ENCODE data around the gene SP3.
A peak's percentile ranks its signal among the peaks of the same experiment; 100 is the strongest.

SP3 gene

DNA sequence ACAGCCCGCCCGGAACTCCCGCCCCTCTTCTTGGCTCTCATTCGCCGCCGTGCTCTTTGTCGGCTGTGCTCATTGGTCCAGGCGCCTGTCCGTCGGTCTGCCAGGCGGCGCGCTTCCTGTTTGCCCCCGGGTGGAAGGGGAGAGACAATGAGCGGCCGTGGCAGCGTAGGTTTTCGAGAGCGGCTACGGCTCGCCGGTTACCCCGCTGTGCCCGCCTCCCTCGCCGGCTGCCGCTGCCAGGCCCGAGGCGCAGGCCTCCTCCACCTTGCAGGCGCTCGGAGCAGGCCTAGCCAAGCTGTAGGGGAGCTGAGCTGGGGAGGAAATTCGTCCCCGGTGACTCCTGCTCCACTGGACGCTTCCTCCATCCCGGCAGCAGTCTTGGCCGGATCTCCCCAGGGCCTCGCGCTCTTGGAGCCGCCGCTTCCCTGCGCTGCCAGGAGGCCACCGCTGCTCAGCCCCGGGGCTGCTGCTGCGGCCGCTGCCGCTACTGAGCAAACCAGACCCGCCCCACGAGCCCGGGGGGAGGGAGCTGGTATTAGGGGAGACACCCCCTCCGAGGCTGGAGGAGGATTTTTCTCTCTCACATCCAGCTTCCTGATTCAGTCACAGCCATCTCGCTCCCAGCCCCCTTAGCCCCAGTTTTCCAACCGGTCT lies at the start of gene SP3:
Gene SP3 (minus strand): TSS at position 2 of the 654 bp plus-strand sequence. CDS start 202 bp downstream, outside the sequence.
- DNase-seq: peak; percentile 97

DNA sequence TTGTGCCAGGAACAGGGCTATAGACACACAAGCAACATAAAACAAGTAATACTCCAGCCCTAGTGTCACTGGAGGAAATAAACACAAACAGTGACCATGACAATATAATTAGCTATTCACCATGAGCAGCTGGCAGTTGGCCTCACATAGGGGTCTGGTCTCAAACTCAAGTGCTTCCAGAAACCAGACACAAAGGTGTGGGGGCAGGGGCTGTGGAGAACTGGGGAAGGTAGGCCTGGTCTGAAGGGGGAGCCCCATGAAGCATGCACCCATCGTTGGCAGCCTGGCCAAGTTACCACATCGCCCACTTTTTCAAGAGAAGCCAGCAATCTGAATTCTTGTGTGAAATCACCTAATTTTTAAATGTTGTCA lies 49.5 kb upstream of the SP3 start:
- DNase-seq: no peak

- no peak for DNase-seq
Measured at GRCh38 chr2:174014011-174014698, 49.0 kb upstream of the SP3 start.

GRCh38 chr2:174013315-174013751 lies 48.2 kb upstream of the SP3 start:
- DNase-seq: no peak

GRCh38 chr2:174012347-174013314 lies 47.5 kb upstream of the SP3 start:
- peak; percentile 40 for DNase-seq

DNA sequence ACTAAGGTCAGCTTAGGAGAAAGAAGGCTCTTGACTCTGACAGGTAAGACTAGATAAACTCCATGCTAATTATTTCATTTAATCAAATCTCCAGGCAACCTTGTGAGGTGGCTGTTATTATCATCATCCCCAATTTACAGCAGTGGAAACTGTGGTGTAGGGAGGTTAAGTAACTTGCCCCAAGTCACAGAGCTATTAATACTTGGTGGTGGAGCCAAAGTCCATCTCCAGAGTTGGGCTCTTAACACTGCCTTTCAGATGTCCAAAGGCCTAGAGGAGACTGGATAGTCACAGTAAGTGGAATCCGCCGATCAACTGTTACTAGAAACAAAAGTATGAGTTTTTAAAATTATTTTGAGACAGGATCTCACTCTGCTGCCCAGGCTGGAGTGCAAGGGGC lies 46.6 kb upstream of the SP3 start:
- no peak for DNase-seq

GRCh38 chr2:174011173-174011572 lies 46.0 kb upstream of the SP3 start:
- DNase-seq: no peak

DNA sequence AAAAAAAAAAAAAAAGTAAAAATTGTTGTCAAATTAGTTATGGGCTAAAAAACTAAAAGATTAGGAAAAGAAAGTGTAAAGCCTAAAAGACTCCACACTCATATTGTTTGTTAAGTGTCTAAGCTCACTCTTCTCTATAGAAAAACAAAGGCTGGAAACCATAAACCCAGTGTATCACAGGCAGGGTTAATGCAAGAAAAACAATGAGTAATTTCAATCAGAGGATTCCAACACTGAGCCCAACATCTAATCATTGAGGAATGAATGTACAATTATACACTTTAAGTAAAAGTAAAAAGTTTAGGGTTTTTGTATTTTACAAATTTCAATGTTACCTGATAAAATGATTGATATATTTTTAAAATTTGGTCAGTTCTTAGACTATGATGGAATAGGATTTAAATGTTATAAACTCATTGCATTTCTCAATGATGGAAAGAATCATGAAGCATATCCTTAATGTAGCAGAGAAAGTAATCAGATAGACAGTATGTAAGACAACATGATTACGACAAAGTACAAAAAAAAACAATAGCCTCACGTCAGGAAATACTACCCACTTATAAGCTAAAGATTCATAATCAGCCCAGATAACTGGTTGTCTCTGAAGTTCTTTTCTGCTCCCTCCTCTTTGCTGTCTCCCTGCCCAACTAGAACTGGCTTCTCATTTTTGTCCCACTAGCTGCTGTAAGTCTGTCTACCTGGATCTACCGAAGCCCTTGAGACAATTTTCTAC lies 44.5 kb upstream of the SP3 start:
- no peak for DNase-seq

GRCh38 chr2:174008720-174009119 lies 43.5 kb upstream of the SP3 start:
- DNase-seq: no peak

- no peak for DNase-seq
Measured at GRCh38 chr2:174007010-174007409, 41.8 kb upstream of the SP3 start.

DNA sequence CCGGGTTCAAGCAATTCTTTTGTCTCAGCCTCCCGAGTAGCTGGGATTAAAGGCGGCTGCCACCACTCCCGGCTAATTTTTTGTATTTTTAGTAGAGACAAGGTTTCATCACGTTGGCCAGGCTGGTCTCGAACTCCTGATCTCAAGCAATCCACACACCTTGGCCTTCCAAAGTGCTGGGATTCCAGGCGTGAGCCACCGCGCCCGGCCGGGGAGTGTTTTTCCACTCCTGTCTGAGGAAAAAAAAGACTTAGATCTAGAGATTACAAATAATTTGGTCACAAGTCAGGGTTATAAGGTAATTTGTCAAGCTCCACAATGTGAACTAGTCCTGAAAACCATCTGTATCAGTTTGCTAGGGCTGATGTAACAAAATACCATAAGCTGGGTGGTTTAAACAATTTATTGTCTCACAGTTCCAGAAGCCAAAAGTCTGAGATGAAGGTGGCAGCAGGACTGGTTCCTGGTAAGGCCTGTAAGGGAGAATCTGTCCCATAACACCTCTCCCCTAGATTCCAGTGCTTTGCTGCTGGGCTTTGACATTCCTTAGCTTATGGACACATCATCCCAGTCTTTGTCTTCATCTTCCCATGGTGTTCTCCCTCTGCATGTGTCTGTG lies 40.7 kb upstream of the SP3 start:
- DNase-seq: no peak

GRCh38 chr2:174004905-174005605 lies 39.9 kb upstream of the SP3 start:
- no peak for DNase-seq

DNA sequence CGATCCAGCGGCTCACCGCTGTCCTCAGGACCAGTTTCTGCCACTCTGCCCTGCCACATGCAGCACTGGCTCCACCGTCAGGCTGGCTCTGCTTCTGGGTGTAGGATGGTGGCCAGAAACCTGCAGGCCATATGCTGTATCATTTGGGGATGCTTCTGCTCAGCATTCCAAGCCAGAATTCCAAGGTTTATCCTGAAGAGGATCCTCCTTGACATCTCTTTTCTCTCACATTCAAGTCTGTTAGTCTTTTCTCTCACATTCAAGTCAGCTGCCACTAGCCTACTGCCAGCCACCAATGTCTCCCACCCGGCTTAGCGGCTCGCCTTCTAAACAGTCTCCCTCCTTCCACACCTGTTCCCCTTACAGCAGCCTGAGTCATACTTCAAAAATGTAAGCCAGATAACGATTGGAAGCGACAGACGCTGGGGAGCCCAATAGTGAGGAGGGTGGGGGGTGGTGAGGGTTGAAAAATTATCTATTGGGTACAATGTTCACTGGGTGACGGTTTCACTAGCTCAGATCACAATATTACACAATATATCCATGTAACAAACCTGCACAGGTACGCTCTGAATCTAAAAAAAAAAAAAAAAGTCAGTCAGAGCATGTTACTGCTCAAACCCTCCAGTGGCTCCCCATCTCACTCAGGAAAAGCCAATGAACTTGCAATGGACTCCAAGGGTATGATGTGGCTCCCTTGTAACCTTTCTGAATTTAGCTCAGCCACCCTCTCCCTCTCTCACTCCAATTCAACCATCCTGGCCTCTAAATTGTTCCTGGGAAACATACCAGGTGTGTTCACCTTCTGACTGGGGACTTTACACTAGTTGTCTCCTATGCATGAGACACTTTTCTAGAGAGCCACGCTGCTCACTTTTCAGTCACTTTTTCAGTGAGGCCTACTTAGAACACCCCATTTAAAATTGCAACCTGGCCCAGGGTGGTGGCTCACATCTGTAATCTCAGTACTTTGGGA lies 38.8 kb upstream of the SP3 start:
- DNase-seq: no peak

DNA sequence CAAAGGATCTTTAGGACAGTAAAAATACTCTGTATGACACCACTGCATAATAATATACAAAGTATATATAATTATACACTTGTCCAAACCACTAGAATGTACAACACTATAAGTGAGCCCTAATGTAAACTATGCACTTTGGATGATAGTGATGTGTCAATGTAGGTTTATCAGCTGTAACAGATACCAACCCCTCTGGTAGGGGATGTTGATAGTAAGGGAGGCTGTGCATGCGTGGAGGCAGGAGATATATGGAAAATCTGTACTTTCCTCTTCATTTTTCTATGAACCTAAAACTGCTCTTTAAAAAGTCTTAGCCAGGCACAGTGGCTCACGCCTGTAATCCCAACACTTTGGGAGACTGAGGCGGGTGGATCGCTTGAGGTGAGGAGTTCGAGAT lies 37.5 kb upstream of the SP3 start:
- DNase-seq: no peak

GRCh38 chr2:174001107-174001506 lies 35.9 kb upstream of the SP3 start:
- DNase-seq: no peak

DNA sequence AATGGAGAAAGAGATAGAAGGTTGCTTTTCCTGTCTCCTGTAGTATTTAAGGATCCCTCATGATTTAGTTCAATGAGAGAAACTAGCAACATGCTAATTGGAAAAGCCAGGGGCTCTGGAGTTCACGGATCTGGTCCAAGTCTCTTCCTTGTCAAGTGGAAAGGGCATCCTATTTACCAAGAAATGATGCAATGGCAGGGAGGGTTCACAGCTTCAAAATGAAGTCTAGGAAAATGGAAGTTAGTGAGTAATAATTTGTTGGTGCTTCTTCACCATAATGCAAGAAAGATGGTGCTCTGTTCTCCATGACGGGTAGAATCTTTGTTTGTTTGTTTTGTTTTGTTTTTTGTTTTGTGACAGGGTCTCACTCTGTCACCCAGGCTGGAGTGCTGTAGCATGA lies 34.6 kb upstream of the SP3 start:
- DNase-seq: no peak

DNA sequence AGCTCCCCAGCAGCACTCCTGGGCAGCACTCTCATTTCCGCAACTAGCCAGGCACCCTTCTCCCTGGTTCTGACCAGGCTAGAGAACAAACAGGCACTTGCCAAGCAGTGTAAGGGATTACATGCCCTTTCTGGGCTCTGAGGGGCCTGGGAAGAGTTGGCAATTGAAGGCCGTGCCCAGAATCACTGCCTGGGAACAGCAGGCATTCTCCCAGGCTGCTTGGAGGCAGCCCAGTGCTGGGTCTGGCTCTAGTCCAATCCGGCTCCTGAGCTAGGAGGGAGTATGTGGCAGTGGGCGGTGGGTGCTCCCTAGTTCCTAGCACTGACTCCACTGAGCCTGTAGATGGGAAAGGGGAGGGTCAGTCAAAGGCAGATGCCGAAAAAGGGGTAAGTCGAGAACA lies 34.1 kb upstream of the SP3 start:
- DNase-seq: no peak

GRCh38 chr2:173998386-173998785 lies 33.2 kb upstream of the SP3 start:
- no peak for DNase-seq

- DNase-seq: no peak
Measured at GRCh38 chr2:173997753-173998152, 32.6 kb upstream of the SP3 start.

GRCh38 chr2:173997269-173997668 lies 32.1 kb upstream of the SP3 start:
- peak; percentile 23 for DNase-seq

DNA sequence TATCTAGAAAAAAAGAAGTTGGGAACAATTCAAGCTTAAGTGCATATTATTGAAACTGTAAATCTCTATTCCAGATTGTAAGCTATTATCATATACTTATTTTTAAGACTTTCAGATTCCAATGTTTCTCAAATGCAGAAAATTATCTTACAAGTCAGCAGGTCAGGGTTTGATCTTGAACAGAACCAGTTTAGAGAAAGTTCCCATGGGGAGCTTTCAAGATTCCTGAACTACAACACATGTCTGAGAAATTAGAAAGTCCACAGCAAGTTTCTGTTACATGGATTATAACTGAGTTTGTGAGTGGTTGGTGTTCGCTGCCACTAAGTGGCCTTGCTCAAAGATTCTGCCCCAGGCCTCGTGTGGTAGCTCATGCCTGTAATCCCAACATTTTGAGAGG lies 31.6 kb upstream of the SP3 start:
- no peak for DNase-seq
